OCI-M2 (cell line): ENCODE results near the gene DCTN1.
"Not testable (repeated sequence)": the region's sequence is repeated elsewhere in the genome, so short reads cannot be mapped to it uniquely, and the experiment has no call there.

Experiments used
- DNase-seq: peaks from one replicate; lab custom pipeline; 2025; ENCODE audit not compliant: unreplicated experiment; lab: John Stamatoyannopoulos, UW

Gene DCTN1

GRCh38 chr2:74372674-74373073 lies 7.4 kb downstream of the DCTN1 start:
- no peak for DNase-seq

GRCh38 chr2:74371421-74371820 lies 8.7 kb downstream of the DCTN1 start:
- no peak for DNase-seq

GRCh38 chr2:74369976-74370375 lies 10.1 kb downstream of the DCTN1 start:
- DNase-seq = no peak

- DNase-seq = no peak
Measured at GRCh38 chr2:74368499-74368898, 11.6 kb downstream of the DCTN1 start.

- no peak for DNase-seq
Measured at GRCh38 chr2:74367789-74368188, 12.3 kb downstream of the DCTN1 start.

GRCh38 chr2:74366036-74366435 lies 14.1 kb downstream of the DCTN1 start:
- DNase-seq = no peak

- no peak for DNase-seq
Measured at GRCh38 chr2:74364533-74365505, 15.3 kb downstream of the DCTN1 start.

GRCh38 chr2:74361327-74361726 lies 18.8 kb downstream of the DCTN1 start:
- no peak for DNase-seq

- no peak for DNase-seq
Measured at GRCh38 chr2:74357627-74358026, 22.5 kb downstream of the DCTN1 start.

- DNase-seq = no peak
Measured at GRCh38 chr2:74349889-74350288, 30.2 kb downstream of the DCTN1 start.

GRCh38 chr2:74347742-74348141 lies 32.4 kb downstream of the DCTN1 start:
- no peak for DNase-seq

- no peak for DNase-seq
Measured at GRCh38 chr2:74347303-74347702, 32.8 kb downstream of the DCTN1 start.

GRCh38 chr2:74345272-74345943 lies 34.7 kb downstream of the DCTN1 start:
- no peak for DNase-seq

- DNase-seq = no peak
Measured at GRCh38 chr2:74343316-74343715, 36.8 kb downstream of the DCTN1 start, which contains the start of gene SLC4A5. Gene SLC4A5, minus strand, starts transcription at chr2:74343416. Its CDS starts 28,393 bp downstream, at chr2:74315023.

GRCh38 chr2:74336227-74336626 lies 43.9 kb downstream of the DCTN1 start:
- DNase-seq = not testable (repeated sequence)

GRCh38 chr2:74334931-74335333 lies 45.2 kb downstream of the DCTN1 start:
- DNase-seq = no peak

GRCh38 chr2:74333896-74334586 lies 46.1 kb downstream of the DCTN1 start:
- DNase-seq = no peak

- DNase-seq = no peak
Measured at GRCh38 chr2:74333175-74333574, 46.9 kb downstream of the DCTN1 start.

- no peak for DNase-seq
Measured at GRCh38 chr2:74332550-74333174, 47.4 kb downstream of the DCTN1 start.

- DNase-seq = no peak
Measured at GRCh38 chr2:74328573-74328972, 51.5 kb downstream of the DCTN1 start.

GRCh38 chr2:74328074-74328473 lies 52.0 kb downstream of the DCTN1 start:
- DNase-seq = no peak
